Testis (tissue), 3 donors: ENCODE results near the gene GRIA2. TPM values are rescaled to one million over a fixed set of nuclear protein-coding genes. Genes with fewer than 3 reads are reported as not detected.

Experiments
- DNase-seq: peaks from one replicate; pipeline ENCODE4 v3.0.0-alpha.2; 2019
- H3K27ac ChIP-seq, 2 donors: fragments of 200-600 bp; sonication (generic); one replicate each; pipeline ENCODE4 v1.5.1; 2019
- H3K27me3 ChIP-seq: fragments of 200-600 bp; sonication (generic); one replicate; pipeline ENCODE4 v1.5.1; 2019
- H3K36me3 ChIP-seq: fragments of 200-600 bp; sonication (generic); one replicate; pipeline ENCODE4 v1.5.1; 2017; ENCODE audit warnings: low read depth; ENCODE audit errors: missing control alignments
- H3K4me1 ChIP-seq: fragments of 200-600 bp; sonication (generic); one replicate; pipeline ENCODE4 v1.5.1; 2019
- H3K4me3 ChIP-seq, 2 donors: fragments of 200-600 bp; sonication (generic); one replicate each; pipeline ENCODE4 v1.5.1; 2017 to 2019
- H3K9me3 ChIP-seq: fragments of 200-600 bp; sonication (generic); one replicate; pipeline ENCODE4 v1.5.1; 2017
- POLR2A ChIP-seq: fragments of 450-650 bp; IDR thresholded peaks from one replicate; pipeline ENCODE4 v1.6.1; 2017; ENCODE audit warnings: antibody characterized with exemption, mild to moderate bottlenecking, moderate library complexity
- WGBS, 2 donors: methylation state at CpG; one replicate each; pipeline ENCODE4 v1.1.5; 2018; 5-methylcytosine and 5-hydroxymethylcytosine counted together
- intact Hi-C: fragments of 100-400 bp; cut with DNase I; formaldehyde crosslinking; loops from one replicate; pipeline ENCODE4 v1.15.1; 2023; ENCODE audit warnings: low total_unique reads
- polyA plus RNA-seq: library from polyadenylated mRNA; stranded (reverse); fragments of 350-450 nt; fragmentation: Illumina TruSeq; extraction: RNeasy Lipid Tissue Mini Kit (QIAGEN cat#74804); gene quantifications from one replicate; pipeline ENCODE4 v1.2.3, GENCODE V29; 2014; ENCODE audit warnings: low read depth, low replicate concordance; ENCODE audit not compliant: insufficient read depth
- total RNA-seq, 2 donors: library from RNA; depleted of rRNA; stranded (reverse); fragments of >200 nt; gene quantifications; one replicate each; pipeline ENCODE4 v1.2.3, GENCODE V29; 2016
- TF ChIP-seq, protein P1 (sequence below), 3 experiments: fragments of 450-650 bp in 2 of 3; fragments of 200-600 bp in 1 of 3; sonication (generic) in 1 of 3; IDR thresholded peaks; one replicate each; pipeline ENCODE4 v1.5.1; 2016 to 2019; ENCODE audit warnings: antibody characterized with exemption in 3 of 3, mild to moderate bottlenecking in 2 of 3, moderate library complexity in 1 of 3

Gene GRIA2
- total and polyA plus RNA-seq, 3 donors from 2014 or later, result 1.6 to 4.1 (median 2.1) TPM

- H3K9me3 ChIP-seq, result no peaks in the 10 kb centered on the region
- 83 to 93% methylated on average over 2 of the region's 2 CpGs for WGBS, 2 donors
- intact Hi-C loops, result no loop called here
- no peaks in the 10 kb centered on the region for H3K4me1 ChIP-seq
- H3K36me3 ChIP-seq, result no peaks in the 10 kb centered on the region
- no peaks in the 10 kb centered on the region for H3K27me3 ChIP-seq
- H3K4me3 ChIP-seq, result no peak overlapping the region
- DNase-seq, result no peak
- H3K27ac ChIP-seq, result no peak overlapping the region
- no peak for TF ChIP-seq POLR2A
- TF ChIP-seq, protein P1, sequence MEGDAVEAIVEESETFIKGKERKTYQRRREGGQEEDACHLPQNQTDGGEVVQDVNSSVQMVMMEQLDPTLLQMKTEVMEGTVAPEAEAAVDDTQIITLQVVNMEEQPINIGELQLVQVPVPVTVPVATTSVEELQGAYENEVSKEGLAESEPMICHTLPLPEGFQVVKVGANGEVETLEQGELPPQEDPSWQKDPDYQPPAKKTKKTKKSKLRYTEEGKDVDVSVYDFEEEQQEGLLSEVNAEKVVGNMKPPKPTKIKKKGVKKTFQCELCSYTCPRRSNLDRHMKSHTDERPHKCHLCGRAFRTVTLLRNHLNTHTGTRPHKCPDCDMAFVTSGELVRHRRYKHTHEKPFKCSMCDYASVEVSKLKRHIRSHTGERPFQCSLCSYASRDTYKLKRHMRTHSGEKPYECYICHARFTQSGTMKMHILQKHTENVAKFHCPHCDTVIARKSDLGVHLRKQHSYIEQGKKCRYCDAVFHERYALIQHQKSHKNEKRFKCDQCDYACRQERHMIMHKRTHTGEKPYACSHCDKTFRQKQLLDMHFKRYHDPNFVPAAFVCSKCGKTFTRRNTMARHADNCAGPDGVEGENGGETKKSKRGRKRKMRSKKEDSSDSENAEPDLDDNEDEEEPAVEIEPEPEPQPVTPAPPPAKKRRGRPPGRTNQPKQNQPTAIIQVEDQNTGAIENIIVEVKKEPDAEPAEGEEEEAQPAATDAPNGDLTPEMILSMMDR (IDR thresholded peaks at IDR 0.05), result no peak
Measured at GRCh38 chr4:157195374-157195773, 25.2 kb upstream of the GRIA2 start.

DNA sequence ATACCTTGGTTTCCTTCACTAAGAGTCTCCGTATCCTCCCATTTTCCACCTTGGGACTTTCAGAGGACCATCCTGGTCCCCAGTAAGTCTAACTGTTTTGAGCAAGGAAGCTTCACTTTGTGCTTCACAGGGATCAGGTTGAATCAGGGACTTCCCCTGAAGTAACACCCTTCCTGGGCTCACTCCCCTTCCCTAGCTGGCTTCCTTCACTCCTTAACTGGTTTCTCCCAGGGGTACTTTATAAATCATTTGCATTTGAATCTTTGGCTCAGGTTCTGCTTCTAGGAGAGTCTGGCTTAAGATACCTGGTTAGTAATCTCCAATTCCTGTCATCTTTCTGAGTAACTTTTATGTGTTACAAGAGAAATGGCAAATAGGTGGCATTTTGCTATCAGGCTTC lies 24.5 kb upstream of the GRIA2 start:
- Histone ChIP-seq H3K27me3 (no peaks in the 10 kb centered on the region), H3K36me3 (no peaks in the 10 kb centered on the region), H3K4me1 (no peaks in the 10 kb centered on the region), H3K4me3 (no peak overlapping the region), H3K27ac (no peak overlapping the region), H3K9me3 (no peaks in the 10 kb centered on the region)
- no peak for DNase-seq
- WGBS, 2 donors, result 89 to 97% methylated on average over 1 of the region's 1 CpG
- TF ChIP-seq, protein P1 (IDR thresholded peaks at IDR 0.05), result no peak
- TF ChIP-seq POLR2A, result no peak
- intact Hi-C loops, result no loop called here

GRCh38 chr4:157204634-157205244 lies 15.8 kb upstream of the GRIA2 start:
- Histone ChIP-seq H3K27me3 (no peaks in the 10 kb centered on the region), H3K27ac (no peak overlapping the region), H3K9me3 (no peaks in the 10 kb centered on the region), H3K4me1 (no peaks in the 10 kb centered on the region), H3K4me3 (peak overlapping the region; percentile 36 to 48), H3K36me3 (no peaks in the 10 kb centered on the region)
- TF ChIP-seq, protein P1 (IDR thresholded peaks at IDR 0.05), result peak; percentile 30 to 63 (median 46)
- TF ChIP-seq POLR2A, result no peak
- 61 to 63% methylated on average over 13 to 17 of the region's 17 CpGs for WGBS, 2 donors
- intact Hi-C loops, result no loop called here
- peak; percentile 84 for DNase-seq

GRCh38 chr4:157217708-157218107 lies 2.8 kb upstream of the GRIA2 start:
- Histone ChIP-seq H3K4me3 (no peak overlapping the region), H3K27me3 (no peaks in the 10 kb centered on the region), H3K36me3 (no peaks in the 10 kb centered on the region), H3K9me3 (no peaks in the 10 kb centered on the region), H3K27ac (no peak overlapping the region), H3K4me1 (peaks cover 2% of the 10 kb centered on the region)
- intact Hi-C loops, result no loop called here
- TF ChIP-seq, protein P1 (IDR thresholded peaks at IDR 0.05), result peak; percentile 10 to 48 (median 32)
- TF ChIP-seq POLR2A, result no peak
- 39 to 40% methylated on average over 3 of the region's 3 CpGs for WGBS, 2 donors
- no peak for DNase-seq
